HG03378 (cell line): Measurements from ENCODE around the gene SF3A1.

Experiments
- ATAC-seq: cut with Tn5 transposase; IDR thresholded peaks from one replicate; pipeline ENCODE4 v1.9.1; 2021; ENCODE audit warnings: mild to moderate bottlenecking, moderate library complexity; ENCODE audit not compliant: unreplicated experiment

The SF3A1 gene

GRCh38 chr22:30386960-30387827 is 30.5 kb upstream of the SF3A1 start, which contains the start of gene RNF215:
Gene RNF215, minus strand, starts transcription at chr22:30387411. Its CDS starts 98 bp downstream, at chr22:30387313.
- ATAC-seq: no peak

DNA sequence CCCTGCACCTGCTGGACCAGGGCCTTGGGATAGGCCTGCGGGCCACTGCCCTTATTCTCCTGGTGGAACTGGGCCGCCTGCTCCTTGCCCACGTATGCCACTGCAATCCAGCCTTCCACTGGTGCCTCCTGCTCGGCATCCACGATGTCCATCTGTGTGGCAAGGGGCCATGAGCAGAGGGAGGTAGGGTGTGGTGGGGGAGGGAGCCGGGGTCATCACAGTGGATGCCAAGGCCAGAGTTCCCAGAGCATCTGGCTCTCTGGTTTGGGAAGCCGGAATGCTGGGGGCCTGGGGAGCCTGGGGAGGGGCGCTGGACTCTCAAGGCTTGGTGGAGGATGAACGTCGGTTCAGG is 29.9 kb upstream of the SF3A1 start:
- ATAC-seq: no peak

DNA sequence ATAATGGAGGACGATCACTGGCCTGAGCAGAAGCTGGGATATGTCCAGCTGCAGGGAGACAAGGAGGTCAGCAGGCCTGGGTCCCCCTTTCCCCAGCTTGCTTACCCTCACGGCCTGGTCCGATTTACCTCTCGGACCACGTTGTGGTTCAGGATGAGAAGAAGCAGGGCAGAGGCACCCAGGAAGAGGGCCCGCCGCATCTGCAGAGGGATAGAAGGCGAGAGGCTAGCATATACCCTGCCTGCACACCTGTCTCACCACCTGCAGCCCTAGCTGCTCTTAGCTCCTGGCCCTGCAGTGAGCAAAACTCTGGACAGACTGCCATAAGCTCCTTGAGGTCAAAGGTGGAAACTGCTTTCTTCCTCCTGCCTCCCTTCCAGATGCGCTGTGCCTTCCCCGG is 29.2 kb upstream of the SF3A1 start:
- no peak for ATAC-seq

DNA sequence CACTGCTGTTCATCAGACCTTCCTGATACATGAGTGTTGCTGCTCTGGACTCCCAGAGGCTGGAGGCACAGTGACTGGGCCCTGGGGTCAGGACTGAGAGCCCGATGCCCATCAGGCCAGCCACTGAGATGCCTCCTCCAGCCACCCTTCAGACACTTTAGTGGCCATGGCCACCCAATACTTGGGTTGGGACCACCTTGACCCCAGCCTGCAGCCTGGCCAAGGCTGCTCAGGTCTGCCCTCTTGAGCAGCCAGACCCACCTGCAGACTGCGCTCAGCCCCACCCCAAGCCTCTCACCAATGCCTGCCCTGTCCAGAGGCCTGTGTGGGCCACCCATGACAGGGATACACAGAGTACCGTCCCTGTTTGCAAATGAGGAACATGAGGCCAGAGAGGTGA is 26.4 kb upstream of the SF3A1 start:
- no peak for ATAC-seq

- ATAC-seq: no peak
Measured at GRCh38 chr22:30382340-30382739, 25.6 kb upstream of the SF3A1 start.

DNA sequence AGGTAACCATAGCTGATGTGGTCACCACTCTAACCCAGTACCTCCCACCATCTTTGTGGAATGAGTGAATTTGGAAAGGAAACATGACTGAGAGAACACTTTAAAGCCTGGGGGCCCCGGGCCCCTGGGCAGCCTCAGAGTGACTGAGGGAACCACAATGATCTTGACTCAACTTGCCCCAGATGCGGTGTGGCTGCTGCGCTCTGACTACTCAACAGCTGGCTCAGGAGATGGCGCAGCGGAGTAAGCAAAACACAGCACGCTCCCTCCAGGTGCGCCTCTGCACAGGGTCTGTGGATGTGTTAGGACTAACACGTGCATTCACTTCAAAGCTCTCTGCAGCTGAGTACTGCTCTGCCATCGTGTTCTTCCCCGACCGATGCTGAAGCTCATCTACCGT is 24.6 kb upstream of the SF3A1 start:
- no peak for ATAC-seq

DNA sequence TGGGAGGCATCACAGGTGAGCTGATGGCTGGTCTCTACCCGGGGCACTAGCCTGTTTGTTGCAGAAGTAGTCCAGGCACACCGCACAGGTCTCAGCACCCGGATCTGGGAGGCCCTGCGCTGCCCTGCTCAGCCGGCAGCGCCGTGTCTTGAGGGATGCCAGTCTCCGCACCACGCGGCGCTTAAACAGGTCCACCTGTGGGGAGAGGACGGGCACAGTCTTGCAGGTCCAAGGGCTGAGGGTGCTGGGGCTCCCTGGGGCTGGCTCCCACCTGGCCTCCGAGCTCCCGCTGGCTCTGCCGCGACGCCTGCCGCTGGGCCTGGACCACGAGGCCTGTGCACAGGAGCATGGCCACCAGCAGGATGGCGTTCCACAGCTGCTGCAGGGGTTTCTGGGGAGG is 23.3 kb upstream of the SF3A1 start:
- ATAC-seq: no peak

GRCh38 chr22:30375312-30375849 is 18.7 kb upstream of the SF3A1 start:
- ATAC-seq: no peak

DNA sequence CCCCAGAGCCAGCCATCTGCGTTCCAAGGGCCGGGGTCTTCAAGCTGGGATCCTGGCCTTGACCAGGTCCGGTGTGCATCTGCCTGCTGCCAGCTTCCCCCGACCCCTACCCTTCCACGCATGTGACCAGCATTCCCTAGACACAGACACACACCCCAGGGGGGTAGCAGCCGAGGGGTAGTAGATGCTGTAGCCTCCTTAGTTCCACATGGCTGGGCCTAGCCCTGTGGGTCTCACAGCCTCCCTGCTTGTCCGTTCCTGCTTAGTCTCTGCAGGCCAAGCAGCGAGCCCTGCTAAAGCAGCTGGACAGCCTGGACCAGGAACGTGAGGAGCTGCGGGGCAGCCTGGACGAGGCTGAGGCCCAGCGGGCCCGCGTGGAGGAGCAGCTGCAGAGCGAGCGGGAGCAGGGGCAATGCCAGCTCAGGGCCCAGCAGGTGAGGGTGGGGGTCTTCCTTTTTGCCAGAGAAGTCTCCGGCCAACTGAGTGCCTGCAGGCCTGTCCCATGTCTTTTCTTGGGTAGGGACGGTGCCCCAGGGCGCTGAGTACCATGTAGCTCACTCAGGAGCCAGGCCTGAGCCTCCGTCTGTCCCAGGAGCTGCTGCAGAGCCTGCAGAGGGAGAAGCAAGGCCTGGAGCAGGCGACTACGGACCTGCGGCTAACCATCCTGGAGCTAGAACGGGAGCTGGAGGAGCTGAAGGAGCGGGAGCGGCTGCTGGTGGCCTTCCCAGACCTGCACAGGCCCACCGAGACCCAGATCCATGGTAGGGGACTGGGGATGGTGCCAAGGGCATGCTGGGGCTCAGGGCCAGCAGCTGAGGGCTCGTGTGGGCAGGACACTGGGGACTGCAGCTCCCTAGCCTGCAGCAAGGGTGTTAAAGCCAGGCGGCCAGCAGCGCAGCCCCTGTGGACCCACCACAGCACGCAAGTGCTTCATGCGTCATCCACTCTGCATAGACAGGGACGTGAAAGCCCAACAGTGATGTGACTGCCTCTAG is 16.9 kb upstream of the SF3A1 start:
- ATAC-seq: no peak

GRCh38 chr22:30372915-30373314 is 16.2 kb upstream of the SF3A1 start:
- no peak for ATAC-seq

- no peak for ATAC-seq
Measured at GRCh38 chr22:30371981-30372380, 15.3 kb upstream of the SF3A1 start.

DNA sequence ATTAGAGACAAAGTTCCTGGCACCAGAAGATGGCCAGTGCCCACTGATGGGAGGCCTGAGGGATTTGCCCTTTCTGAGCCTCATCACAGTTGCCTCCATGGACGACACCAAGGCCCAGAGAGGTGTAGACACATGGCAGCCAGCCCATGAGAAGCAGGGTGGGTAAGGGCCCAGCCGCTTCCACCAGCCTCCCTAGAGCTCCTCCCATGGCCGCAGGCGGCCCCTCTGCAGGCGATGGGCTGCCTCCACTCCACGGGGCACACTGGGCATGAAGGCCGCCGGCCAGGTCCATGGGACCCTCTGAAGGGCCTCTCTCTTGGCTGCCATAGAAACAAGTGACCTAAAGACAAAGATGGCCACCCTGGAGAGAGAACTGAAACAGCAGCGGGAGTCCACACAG is 14.6 kb upstream of the SF3A1 start:
- ATAC-seq: no peak

DNA sequence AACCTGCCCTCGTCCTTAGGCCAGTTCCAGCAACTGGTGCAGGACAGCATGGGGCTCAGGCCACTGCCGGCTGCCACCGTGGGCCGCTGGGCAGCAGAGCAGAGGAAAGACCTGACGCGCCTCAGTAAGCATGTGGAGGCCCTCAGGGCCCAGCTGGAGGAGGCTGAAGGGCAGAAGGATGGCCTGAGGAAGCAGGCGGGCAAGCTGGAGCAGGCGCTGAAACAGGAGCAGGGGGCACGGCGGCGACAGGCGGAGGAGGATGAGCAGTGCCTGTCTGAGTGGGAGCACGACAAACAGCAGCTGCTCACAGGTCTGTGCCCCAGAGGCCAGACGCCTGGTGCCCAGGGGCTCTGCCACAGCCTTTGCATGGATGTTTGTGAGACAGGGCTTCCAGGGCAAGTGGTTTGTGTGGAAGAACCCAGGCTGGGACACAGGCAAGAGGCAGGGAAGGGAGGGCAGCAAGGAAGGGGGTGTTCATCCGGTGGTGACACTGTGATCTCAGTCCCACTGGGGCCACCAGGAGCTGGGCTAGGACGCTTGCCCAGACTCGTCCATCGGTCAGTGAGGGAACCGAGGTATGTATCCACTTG is 14.0 kb upstream of the SF3A1 start:
- ATAC-seq: no peak

DNA sequence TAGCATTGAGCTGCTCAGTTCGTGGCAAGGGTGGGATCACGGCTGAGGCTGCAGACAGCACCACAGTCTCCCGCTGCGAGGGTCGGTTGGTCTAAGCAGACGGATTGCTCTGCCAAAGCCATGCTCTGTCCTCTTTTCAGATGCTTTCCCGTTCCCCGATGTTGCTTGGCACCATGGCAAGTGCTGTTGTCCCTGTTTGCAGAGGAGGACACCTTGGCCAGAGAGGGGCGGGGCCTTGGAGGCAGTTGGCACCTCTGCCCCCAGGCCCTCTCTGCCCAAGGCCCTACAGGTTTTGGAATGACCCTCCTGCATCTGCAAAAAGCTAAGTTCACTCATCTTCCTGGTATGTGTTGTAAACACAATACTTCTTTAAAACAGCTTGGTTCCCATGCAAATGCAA is 11.7 kb upstream of the SF3A1 start:
- no peak for ATAC-seq

DNA sequence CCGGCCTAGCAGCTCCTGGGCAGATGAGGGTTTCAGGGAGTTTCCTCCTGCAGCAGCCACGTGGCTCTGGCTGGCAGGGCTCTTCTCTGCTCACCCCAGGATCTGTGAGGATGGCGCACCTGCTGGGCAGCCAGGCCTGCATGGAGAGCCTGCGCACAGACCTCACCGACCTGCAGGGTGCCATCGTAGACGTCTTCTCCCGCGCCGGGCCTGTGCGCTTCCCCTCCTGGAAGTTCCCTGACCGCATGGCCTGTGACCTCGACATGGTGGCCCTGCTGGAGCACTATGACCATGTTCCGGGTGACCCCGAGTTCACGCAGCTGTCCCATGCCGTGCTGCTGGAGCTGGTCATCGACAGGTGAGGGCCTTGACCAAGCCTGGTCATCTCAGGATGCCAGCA is 9.2 kb upstream of the SF3A1 start:
- ATAC-seq: no peak

GRCh38 chr22:30362651-30363281 is 6.1 kb upstream of the SF3A1 start:
- ATAC-seq: no peak

DNA sequence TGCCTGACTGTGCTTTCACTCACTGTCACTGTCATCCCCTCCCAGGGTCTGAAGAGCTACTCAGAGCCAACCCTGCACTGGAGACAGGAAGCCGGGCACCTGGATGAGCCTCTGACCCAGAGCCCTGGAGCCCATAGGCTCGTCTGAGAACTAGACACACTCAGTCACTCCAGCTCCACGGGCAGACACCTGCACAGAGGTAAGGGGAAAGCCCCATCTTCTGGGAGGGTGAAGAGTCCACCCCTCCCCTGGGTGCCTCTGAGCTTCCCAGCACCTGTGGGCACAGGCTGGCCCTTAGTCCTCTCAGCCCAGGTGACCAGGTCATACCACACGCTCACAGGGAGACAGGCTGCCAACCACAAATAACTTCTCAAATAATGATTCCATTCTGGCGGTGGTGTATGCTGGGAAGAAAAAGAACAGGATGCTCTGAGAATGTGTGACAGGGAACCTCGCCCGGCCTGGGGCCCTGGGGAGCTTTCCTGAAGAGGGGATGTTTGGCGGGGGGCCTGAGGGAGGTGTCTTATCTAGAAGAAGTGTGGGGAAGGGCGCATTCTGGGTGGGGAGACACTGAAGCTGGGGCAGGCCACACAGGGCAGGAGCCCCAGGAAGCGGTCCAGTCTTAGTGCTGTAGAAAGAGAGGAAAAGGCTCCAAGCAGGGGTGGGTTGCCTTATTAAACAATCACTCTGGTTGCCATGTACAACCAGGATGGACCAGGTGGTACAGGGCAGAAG is 5.4 kb upstream of the SF3A1 start:
- no peak for ATAC-seq

DNA sequence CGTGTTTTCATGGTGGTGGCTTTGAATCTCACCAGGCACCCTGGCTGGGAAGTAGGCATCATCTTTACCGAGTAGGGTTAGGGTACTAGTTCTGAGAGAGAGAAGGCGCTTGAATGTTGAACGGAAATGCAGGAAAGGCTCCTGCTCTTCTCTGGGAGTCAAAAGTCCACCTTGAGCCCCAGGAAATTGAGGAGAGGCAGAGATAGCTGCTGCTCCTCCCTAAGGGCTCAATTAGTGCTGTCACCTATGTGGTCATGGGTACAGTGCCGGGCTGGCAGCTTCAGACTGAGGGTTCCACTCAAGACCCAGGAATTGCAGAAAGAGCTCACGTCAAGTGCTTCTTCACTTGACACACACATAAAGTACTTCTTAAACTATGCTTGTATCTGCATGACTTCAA is 1.8 kb upstream of the SF3A1 start:
- no peak for ATAC-seq

GRCh38 chr22:30357650-30358215 is 1.0 kb upstream of the SF3A1 start:
- ATAC-seq: no peak

DNA sequence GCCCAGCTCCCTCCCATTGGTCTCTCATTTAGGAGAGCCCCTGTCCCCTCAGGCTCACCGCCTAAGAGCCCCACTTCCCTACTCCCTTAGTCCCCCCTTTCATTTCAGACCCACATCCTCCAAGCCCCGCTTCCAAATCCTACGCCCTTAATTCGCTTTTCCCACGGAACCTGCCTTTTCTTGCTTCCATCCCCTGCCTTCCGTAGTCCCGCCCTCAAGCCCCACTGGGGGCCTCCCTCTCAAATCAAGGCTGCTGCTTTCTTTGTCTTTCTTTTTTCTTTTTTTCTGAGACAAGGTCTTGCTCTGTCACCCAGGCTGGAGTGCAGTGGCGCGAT is 509 bp upstream of the SF3A1 start:
- no peak for ATAC-seq
